Myocyte (in vitro differentiated cells): ENCODE data around the gene CACNA2D3. TPM values are rescaled to one million over a fixed set of nuclear protein-coding genes. Genes with fewer than 3 reads are reported as not detected.
"Not testable (repeated sequence)": the region's sequence is repeated elsewhere in the genome, so short reads cannot be mapped to it uniquely, and the experiment has no call there.

ENCODE experiments used
- DNase-seq: peaks from one replicate; pipeline ENCODE4 v3.0.0-alpha.2; 2012; ENCODE audit warnings: low read depth
- total RNA-seq: library from RNA; depleted of rRNA; stranded (reverse); fragments of >200 nt; gene quantifications from 2 replicates; pipeline ENCODE4 v1.2.3, GENCODE V29; 2014

The CACNA2D3 gene
- total RNA-seq, 1 donor from 2014 or later: 0.11 TPM

GRCh38 chr3:54621184-54621583, 498.8 kb downstream of the CACNA2D3 start:
- no peak for DNase-seq

GRCh38 chr3:54622678-54623077, 500.3 kb downstream of the CACNA2D3 start:
- DNase-seq: no peak

GRCh38 chr3:54625805-54626787, 503.7 kb downstream of the CACNA2D3 start:
- no peak for DNase-seq

GRCh38 chr3:54628888-54629441, 506.6 kb downstream of the CACNA2D3 start:
- no peak for DNase-seq

- DNase-seq: no peak
Measured at GRCh38 chr3:54630101-54630623, 507.8 kb downstream of the CACNA2D3 start.

- DNase-seq: not testable (repeated sequence)
Measured at GRCh38 chr3:54631001-54631400, 508.6 kb downstream of the CACNA2D3 start.

GRCh38 chr3:54631516-54632325, 509.4 kb downstream of the CACNA2D3 start:
- no peak for DNase-seq

- DNase-seq: no peak
Measured at GRCh38 chr3:54632326-54632665, 509.9 kb downstream of the CACNA2D3 start.

- DNase-seq: no peak
Measured at GRCh38 chr3:54632834-54633233, 510.5 kb downstream of the CACNA2D3 start.

- no peak for DNase-seq
Measured at GRCh38 chr3:54633444-54634121, 511.2 kb downstream of the CACNA2D3 start.

- DNase-seq: no peak
Measured at GRCh38 chr3:54634122-54634469, 511.7 kb downstream of the CACNA2D3 start.

- not testable (repeated sequence) for DNase-seq
Measured at GRCh38 chr3:54639790-54640372, 517.5 kb downstream of the CACNA2D3 start.

- no peak for DNase-seq
Measured at GRCh38 chr3:54641226-54642014, 519.1 kb downstream of the CACNA2D3 start.

- DNase-seq: no peak
Measured at GRCh38 chr3:54642147-54642546, 519.8 kb downstream of the CACNA2D3 start.

GRCh38 chr3:54647721-54648120, 525.4 kb downstream of the CACNA2D3 start:
- no peak for DNase-seq

GRCh38 chr3:54649551-54649950, 527.2 kb downstream of the CACNA2D3 start:
- no peak for DNase-seq

- DNase-seq: no peak
Measured at GRCh38 chr3:54653456-54654195, 531.3 kb downstream of the CACNA2D3 start.

- DNase-seq: no peak
Measured at GRCh38 chr3:54654776-54655175, 532.4 kb downstream of the CACNA2D3 start.

GRCh38 chr3:54659347-54659746, 537.0 kb downstream of the CACNA2D3 start:
- no peak for DNase-seq
